Esophagus muscularis mucosa (tissue), 3 donors: ENCODE measurements around the gene MUSTN1.

Source experiments
- CTCF ChIP-seq, 3 experiments: fragments of 200-600 bp in 2 of 3; fragments of 450-650 bp in 1 of 3; sonication (generic) in 2 of 3; IDR thresholded peaks; one replicate each; pipeline ENCODE4 v1.5.1; 2017 to 2019; ENCODE audit warnings: antibody characterized with exemption in 3 of 3, mild to moderate bottlenecking in 2 of 3, moderate library complexity in 1 of 3
- POLR2A ChIP-seq: fragments of 450-650 bp; IDR thresholded peaks from one replicate; pipeline ENCODE4 v1.6.1; 2017; ENCODE audit warnings: antibody characterized with exemption, moderate library complexity, mild to moderate bottlenecking, low read depth
- POLR2AphosphoS5 ChIP-seq, 2 donors: sonication (generic); formaldehyde crosslinking; IDR thresholded peaks; one replicate each; pipeline ENCODE4 v1.6.1; 2017; ENCODE audit warnings: antibody characterized with exemption in 2 of 2

- TF ChIP-seq POLR2A (no peak), CTCF (IDR thresholded peaks at IDR 0.05) (no peak), POLR2AphosphoS5 (IDR thresholded peaks at IDR 0.05) (no peak)
Observed at GRCh38 chr3:52860424-52860768, 25.6 kb upstream of the MUSTN1 start.
